HepG2 (cell line): Measurements from ENCODE around the gene OR7G2. TPM values are rescaled to one million over a fixed set of nuclear protein-coding genes. Genes with fewer than 3 reads are reported as not detected.
A peak's percentile ranks its signal among the peaks of the same experiment; 100 is the strongest.

Source experiments
- ADNP ChIP-seq: sonication (generic); formaldehyde crosslinking; IDR thresholded peaks from 2 replicates; pipeline ENCODE4 v1.4.0; 2020; ENCODE audit warnings: missing genetic modification reagents
- BORCS8-MEF2B ChIP-seq: sonication (generic); formaldehyde crosslinking; IDR thresholded peaks from 2 replicates; pipeline ENCODE4 v1.8.0; 2022; ENCODE audit warnings: mild to moderate bottlenecking, missing genetic modification reagents
- BRD4 ChIP-seq: sonication (generic); formaldehyde crosslinking; IDR thresholded peaks from 2 replicates; pipeline ENCODE4 v1.4.0; 2020; ENCODE audit warnings: missing genetic modification reagents
- CREM ChIP-seq, 2 experiments: sonication (generic) in 1 of 2; formaldehyde crosslinking in 1 of 2; IDR thresholded peaks; 2 replicates each; pipeline versions ENCODE4 v1.4.0 to v1.6.1; 2016 to 2020; ENCODE audit warnings: antibody characterized with exemption in 1 of 2, mild to moderate bottlenecking in 1 of 2, missing genetic modification reagents in 1 of 2
- EHMT2 ChIP-seq: fragments of 200-600 bp; sonication (generic); IDR thresholded peaks from 2 replicates; pipeline ENCODE4 v1.7.0; 2017; ENCODE audit warnings: antibody characterized with exemption, low read depth, low read length, borderline replicate concordance
- ERF ChIP-seq: IDR thresholded peaks from 2 replicates; pipeline ENCODE4 v1.6.1; 2018; ENCODE audit warnings: missing biosample characterization, missing genetic modification reagents
- GATAD2A ChIP-seq: IDR thresholded peaks from 2 replicates; pipeline ENCODE4 v1.6.1; 2016
- HOXA3 ChIP-seq: sonication (generic); formaldehyde crosslinking; IDR thresholded peaks from 2 replicates; pipeline ENCODE4 v1.5.0; 2020; ENCODE audit warnings: missing genetic modification reagents
- HOXA9 ChIP-seq: sonication (generic); formaldehyde crosslinking; IDR thresholded peaks from 2 replicates; pipeline ENCODE4 v1.8.1; 2022; ENCODE audit warnings: missing genetic modification reagents, mild to moderate bottlenecking, moderate library complexity, borderline replicate concordance
- IRF2 ChIP-seq: IDR thresholded peaks from 2 replicates; pipeline ENCODE4 v1.6.1; 2018; ENCODE audit warnings: missing genetic modification reagents, missing compliant biosample characterization
- MATR3 ChIP-seq: sonication (generic); formaldehyde crosslinking; IDR thresholded peaks from 2 replicates; pipeline ENCODE4 v1.4.0; 2020; ENCODE audit warnings: missing genetic modification reagents
- NFKB2 ChIP-seq: sonication (generic); formaldehyde crosslinking; IDR thresholded peaks from 2 replicates; pipeline ENCODE4 v1.4.0; 2020; ENCODE audit warnings: missing genetic modification reagents, borderline replicate concordance
- NR2F6 ChIP-seq, 2 experiments: IDR thresholded peaks; 2 replicates each; pipeline ENCODE4 v1.6.1; 2016; ENCODE audit warnings: antibody characterized with exemption in 1 of 2, mild to moderate bottlenecking in 1 of 2
- RBM22 ChIP-seq: fragments of 200-400 bp; formaldehyde crosslinking; optimal IDR thresholded peaks from 2 replicates; pipeline ENCODE3; 2017; ENCODE audit warnings: mild to moderate bottlenecking, low read length, moderate library complexity
- SP4 ChIP-seq: sonication (generic); formaldehyde crosslinking; IDR thresholded peaks from 2 replicates; pipeline ENCODE4 v1.8.1; 2023; ENCODE audit warnings: mild to moderate bottlenecking, missing genetic modification reagents
- SRSF1 ChIP-seq: fragments of 200-400 bp; formaldehyde crosslinking; optimal IDR thresholded peaks from 2 replicates; pipeline ENCODE3; 2017; ENCODE audit warnings: mild to moderate bottlenecking, low read depth, low read length, moderate library complexity
- YY1 ChIP-seq: IDR thresholded peaks from 2 replicates; pipeline ENCODE4 v1.6.1; 2011; ENCODE audit warnings: low read length, low read depth, moderate library complexity, mild to moderate bottlenecking; ENCODE audit not compliant: insufficient read depth, insufficient replicate concordance
- ZNF20 ChIP-seq: sonication (generic); formaldehyde crosslinking; IDR thresholded peaks from 2 replicates; pipeline ENCODE4 v1.4.0; 2020; ENCODE audit warnings: mild to moderate bottlenecking, moderate library complexity, missing genetic modification reagents
- polyA plus RNA-seq, 8 experiments: library from polyadenylated mRNA; depleted of rRNA in 3 of 8; stranded (reverse) in 7 of 8; unstranded in 1 of 8; fragments of >200 nt; fragmentation: Illumina TruSeq in 4 of 8; extraction: Trizol in 4 of 8; gene quantifications; 2 replicates each; pipeline versions ENCODE4 v1.2.1 to v1.2.3, GENCODE V29; 2011 to 2016; ENCODE audit warnings: low read depth in 4 of 8, missing spikeins in 1 of 8, mixed read lengths in 1 of 8; ENCODE audit not compliant: insufficient read depth in 1 of 8
- total RNA-seq, 5 experiments: library from RNA; depleted of rRNA; stranded (reverse); fragments of >200 nt; fragmentation: Illumina TruSeq; extraction: Trizol; gene quantifications; 2 replicates each; pipeline ENCODE4 v1.2.3, GENCODE V29; 2016; ENCODE audit warnings: low read depth in 1 of 5
- TF ChIP-seq, protein P1 (sequence below): sonication (generic); formaldehyde crosslinking; IDR thresholded peaks from 2 replicates; pipeline ENCODE4 v1.8.1; 2023; ENCODE audit warnings: mild to moderate bottlenecking, inconsistent platforms, moderate library complexity, missing genetic modification reagents, borderline replicate concordance
- TF ChIP-seq, protein P2 (sequence below): sonication (generic); formaldehyde crosslinking; IDR thresholded peaks from 2 replicates; pipeline ENCODE4 v1.8.1; 2022; ENCODE audit warnings: low read depth, mild to moderate bottlenecking, missing genetic modification reagents
- TF ChIP-seq, protein P3 (sequence below): sonication (generic); formaldehyde crosslinking; IDR thresholded peaks from 2 replicates; pipeline ENCODE4 v1.4.0; 2020; ENCODE audit warnings: mild to moderate bottlenecking, missing genetic modification reagents
- TF ChIP-seq, protein P4 (sequence below): sonication (generic); formaldehyde crosslinking; IDR thresholded peaks from 2 replicates; pipeline ENCODE4 v1.9.0; 2022; ENCODE audit warnings: missing genetic modification reagents, mild to moderate bottlenecking, borderline replicate concordance

The OR7G2 gene
- total and polyA plus RNA-seq, 2 of the 13 experiments (the other 11 are each of a cell fraction or from before 2014, with no cell fraction given): not detected

DNA sequence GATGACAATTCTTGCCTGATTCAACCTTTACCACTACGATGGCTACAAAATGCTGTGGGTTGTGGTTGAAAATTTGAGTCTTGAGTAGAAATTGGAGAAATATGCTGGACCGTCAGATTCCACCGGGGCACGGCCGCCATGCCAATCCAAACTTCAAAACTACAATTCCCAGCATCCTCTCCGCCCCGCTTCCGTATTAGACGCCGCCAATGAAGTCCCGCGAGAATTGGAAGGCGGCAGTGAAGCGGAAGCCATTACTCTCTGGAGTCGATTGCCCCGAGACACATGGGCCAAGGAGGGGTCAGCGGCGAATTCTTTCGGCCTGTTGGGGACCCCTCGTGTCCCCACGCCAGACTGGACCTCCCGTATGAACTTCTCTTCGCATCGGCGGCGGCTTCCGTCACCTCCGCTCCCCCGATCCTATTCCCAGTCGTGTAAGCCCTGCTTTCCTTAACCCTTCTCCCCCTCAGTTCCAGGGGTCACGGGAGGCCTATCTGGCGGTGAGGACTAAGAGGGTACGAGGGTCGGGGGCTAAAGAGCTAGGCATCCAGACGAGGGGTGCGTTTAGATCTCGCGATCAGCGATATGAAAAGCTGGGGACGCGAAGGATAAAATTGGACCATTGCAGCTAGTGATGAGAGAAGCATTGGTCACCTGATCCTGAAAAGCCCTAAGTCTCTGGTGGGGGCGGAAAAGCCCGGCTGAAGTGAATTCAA, 33.0 kb upstream of the OR7G2 start, which contains the start of gene ZNF317 (continued):
- TF ChIP-seq, protein P1, sequence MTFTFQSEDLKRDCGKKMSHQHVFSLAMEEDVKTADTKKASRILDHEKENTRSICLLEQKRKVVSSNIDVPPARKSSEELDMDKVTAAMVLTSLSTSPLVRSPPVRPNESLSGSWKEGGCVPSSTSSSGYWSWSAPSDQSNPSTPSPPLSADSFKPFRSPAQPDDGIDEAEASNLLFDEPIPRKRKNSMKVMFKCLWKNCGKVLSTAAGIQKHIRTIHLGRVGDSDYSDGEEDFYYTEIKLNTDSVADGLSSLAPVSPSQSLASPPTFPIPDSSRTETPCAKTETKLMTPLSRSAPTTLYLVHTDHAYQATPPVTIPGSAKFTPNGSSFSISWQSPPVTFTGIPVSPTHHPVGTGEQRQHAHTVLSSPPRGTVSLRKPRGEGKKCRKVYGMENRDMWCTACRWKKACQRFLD (CRISPR knock-in tag): 0 out of 2 replicates have a peak, but pooled peaks have one; percentile 69
- TF ChIP-seq HOXA3 (CRISPR knock-in tag) (peak; percentile 90), EHMT2 (0 out of 2 replicates have a peak, but pooled peaks have one; percentile 31), ADNP (CRISPR knock-in tag) (no peak), SP4 (CRISPR knock-in tag) (no peak), RBM22 (no peak), NR2F6 (IDR thresholded peaks at IDR 0.05) (peak; percentile 56; the same call in 1 of the 2 replicates), NR2F6 (CRISPR knock-in tag; IDR thresholded peaks at IDR 0.05) (peak; percentile 40; the same call in 1 of the 2 replicates), HOXA9 (no peak), IRF2 (peak; percentile 91), CREM (IDR thresholded peaks at IDR 0.05) (peak; percentile 92), CREM (CRISPR knock-in tag; IDR thresholded peaks at IDR 0.05) (no peak), YY1 (peak; percentile 96), NFKB2 (CRISPR knock-in tag) (peak; percentile 82; the same call in 1 of the 2 replicates), BRD4 (peak; percentile 91; the same call in 1 of the 2 replicates), SRSF1 (peak; percentile 77), BORCS8-MEF2B (CRISPR knock-in tag) (peak; percentile 84), ERF (CRISPR knock-in tag) (peak; percentile 78), GATAD2A (no peak), MATR3 (CRISPR knock-in tag) (no peak), ZNF20 (CRISPR knock-in tag) (no peak)
- TF ChIP-seq, protein P2, sequence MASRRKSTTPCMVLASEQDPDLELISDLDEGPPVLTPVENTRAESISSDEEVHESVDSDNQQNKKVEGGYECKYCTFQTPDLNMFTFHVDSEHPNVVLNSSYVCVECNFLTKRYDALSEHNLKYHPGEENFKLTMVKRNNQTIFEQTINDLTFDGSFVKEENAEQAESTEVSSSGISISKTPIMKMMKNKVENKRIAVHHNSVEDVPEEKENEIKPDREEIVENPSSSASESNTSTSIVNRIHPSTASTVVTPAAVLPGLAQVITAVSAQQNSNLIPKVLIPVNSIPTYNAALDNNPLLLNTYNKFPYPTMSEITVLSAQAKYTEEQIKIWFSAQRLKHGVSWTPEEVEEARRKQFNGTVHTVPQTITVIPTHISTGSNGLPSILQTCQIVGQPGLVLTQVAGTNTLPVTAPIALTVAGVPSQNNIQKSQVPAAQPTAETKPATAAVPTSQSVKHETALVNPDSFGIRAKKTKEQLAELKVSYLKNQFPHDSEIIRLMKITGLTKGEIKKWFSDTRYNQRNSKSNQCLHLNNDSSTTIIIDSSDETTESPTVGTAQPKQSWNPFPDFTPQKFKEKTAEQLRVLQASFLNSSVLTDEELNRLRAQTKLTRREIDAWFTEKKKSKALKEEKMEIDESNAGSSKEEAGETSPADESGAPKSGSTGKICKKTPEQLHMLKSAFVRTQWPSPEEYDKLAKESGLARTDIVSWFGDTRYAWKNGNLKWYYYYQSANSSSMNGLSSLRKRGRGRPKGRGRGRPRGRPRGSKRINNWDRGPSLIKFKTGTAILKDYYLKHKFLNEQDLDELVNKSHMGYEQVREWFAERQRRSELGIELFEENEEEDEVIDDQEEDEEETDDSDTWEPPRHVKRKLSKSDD: peak; percentile 34; the same call in 1 of the 2 replicates
- TF ChIP-seq, protein P3, sequence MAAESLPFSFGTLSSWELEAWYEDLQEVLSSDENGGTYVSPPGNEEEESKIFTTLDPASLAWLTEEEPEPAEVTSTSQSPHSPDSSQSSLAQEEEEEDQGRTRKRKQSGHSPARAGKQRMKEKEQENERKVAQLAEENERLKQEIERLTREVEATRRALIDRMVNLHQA (CRISPR knock-in tag): no peak
- TF ChIP-seq, protein P4, sequence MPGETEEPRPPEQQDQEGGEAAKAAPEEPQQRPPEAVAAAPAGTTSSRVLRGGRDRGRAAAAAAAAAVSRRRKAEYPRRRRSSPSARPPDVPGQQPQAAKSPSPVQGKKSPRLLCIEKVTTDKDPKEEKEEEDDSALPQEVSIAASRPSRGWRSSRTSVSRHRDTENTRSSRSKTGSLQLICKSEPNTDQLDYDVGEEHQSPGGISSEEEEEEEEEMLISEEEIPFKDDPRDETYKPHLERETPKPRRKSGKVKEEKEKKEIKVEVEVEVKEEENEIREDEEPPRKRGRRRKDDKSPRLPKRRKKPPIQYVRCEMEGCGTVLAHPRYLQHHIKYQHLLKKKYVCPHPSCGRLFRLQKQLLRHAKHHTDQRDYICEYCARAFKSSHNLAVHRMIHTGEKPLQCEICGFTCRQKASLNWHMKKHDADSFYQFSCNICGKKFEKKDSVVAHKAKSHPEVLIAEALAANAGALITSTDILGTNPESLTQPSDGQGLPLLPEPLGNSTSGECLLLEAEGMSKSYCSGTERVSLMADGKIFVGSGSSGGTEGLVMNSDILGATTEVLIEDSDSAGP (CRISPR knock-in tag): peak; percentile 73; the same call in 1 of the 2 replicates
